Measurements from ENCODE around the gene PEA15.

- peak; percentile 93 for TF ChIP-seq CTCF (IDR thresholded peaks at IDR 0.05; ENCODE audit: insufficient read depth, low read length)
- TF ChIP-seq GABPA (IDR thresholded peaks at IDR 0.05; ENCODE audit: low read depth), result no peak
- TF ChIP-seq POLR2AphosphoS5 (IDR thresholded peaks at IDR 0.05; ENCODE audit: low read depth), result no peak
- TF ChIP-seq REST (IDR thresholded peaks at IDR 0.05; ENCODE audit: insufficient replicate concordance, low read depth), result no peak
- no peak for TF ChIP-seq SPI1 (IDR thresholded peaks at IDR 0.05; ENCODE audit: borderline replicate concordance, low read depth)
These were observed 11.9 kb upstream of the PEA15 start for GRCh38 chr1:160193091-160193819.
